Measurements from ENCODE around the gene DGKD.
"Not testable (repeated sequence)": the region's sequence is repeated elsewhere in the genome, so short reads cannot be mapped to it uniquely, and the experiment has no call there.

Gene DGKD

GRCh38 chr2:233387667-233388528 lies 33.6 kb downstream of the DGKD start:
- no peak for DNase-seq

DNA sequence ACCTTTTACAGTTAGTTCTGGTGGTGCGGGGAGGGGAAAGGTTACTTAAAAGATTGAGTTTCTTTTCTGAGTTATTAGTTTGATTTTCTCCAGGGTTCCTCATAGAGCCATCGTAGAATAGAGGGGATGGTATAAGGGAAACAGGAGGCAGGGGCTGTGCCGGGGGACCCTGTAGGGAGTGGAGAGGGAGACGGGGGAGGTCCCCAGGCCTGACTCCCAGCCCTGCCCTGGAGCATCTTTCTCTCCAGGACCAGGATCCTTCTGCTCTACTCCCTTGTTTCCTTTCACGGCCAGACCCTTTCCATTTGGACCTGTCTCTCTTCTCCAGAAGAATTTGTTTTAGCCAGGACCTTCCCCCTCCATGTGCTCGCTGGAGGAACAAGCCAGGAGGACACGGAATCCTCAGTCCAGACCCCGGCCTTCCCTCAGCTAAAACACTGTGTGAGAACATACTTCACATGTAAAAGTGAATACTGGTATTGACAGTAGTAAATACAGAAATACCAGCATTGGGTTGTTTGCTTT lies 35.4 kb downstream of the DGKD start:
- DNase-seq, result no peak

GRCh38 chr2:233395687-233396086 lies 41.4 kb downstream of the DGKD start:
- DNase-seq, result no peak

DNA sequence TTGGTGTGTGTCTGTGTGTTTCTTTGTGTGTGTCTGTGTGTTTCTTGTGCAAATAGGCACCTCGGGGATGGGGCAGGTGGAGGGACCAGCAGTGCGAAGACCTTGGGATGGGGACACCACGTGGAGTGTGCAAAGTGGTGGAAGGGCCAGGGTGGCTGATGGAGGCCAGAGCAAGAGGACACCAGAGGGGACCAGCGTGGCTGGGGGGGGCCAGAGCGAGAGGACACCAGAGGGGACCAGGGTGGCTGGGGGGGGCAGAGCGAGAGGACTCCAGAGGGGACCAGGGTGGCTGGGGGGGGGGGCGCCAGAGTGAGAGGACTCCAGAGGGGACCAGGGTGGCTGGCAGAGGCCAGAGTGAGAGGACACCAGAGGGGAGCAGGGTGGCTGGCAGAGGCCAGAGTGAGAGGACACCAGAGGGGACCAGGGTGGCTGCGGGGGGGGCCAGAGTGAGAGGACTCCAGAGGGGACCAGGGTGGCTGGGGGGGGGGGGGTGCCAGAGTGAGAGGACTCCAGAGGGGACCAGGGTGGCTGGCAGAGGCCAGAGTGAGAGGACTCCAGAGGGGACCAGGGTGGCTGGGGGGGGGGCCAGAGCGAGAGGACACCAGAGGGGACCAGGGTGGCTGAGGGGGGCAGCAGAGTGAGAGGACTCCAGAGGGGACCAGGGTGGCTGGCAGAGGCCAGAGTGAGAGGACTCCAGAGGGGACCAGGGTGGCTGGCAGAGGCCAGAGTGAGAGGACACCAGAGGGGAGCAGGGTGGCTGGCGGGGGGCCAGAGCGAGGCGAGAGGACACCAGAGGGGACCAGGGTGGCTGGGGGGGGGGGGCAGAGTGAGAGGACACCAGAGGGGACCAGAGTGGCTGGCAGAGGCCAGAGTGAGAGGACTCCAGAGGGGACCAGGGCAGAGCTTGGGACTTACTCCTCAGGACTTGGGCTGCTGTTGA lies 42.7 kb downstream of the DGKD start:
- DNase-seq, result not testable (repeated sequence)

DNA sequence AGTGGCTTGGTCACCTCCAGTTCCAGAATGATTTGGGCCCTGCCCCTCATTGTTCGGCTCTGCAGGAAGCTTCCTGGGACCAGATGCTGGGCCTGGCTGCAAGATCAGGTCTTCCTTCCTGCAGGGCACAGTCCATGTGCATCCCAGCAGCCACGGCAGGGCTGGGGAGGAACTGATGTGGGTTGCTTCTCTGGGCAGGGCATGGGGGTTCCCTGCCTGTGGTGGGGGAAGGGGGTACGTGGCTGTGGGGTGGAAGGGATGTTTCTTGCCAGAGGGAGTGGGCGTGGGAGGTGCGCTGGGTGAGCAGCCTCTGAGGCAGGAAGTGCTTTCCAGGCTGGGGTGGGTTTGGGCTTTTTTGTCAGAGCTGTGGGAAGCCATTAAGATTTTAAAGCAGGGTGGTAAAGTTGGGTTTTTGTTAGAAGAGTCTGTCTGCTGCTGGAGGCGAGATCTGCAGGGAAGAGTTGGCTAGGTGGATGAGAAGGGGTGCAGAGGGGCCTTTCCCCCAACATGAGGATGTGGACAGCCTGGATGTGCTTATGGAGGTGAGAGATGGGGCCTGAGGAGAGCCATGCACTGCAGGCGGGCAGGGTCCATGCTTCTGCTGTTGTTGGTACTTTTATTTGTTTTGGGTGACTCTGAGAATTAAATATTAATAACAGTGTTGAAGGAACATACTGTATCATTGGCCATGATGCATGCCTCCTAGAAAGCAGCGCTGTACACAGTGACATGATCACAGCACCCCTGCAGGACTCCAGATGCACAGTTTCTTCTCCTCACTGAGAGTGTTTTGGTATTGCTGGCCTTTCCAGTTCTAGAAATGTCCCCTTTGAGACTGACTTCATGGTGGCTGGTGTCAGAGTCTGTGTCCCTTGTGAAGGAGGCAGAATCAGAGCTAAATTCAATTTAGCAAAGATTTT lies 45.3 kb downstream of the DGKD start:
- no peak for DNase-seq

GRCh38 chr2:233400341-233400740 lies 46.0 kb downstream of the DGKD start:
- no peak for DNase-seq

DNA sequence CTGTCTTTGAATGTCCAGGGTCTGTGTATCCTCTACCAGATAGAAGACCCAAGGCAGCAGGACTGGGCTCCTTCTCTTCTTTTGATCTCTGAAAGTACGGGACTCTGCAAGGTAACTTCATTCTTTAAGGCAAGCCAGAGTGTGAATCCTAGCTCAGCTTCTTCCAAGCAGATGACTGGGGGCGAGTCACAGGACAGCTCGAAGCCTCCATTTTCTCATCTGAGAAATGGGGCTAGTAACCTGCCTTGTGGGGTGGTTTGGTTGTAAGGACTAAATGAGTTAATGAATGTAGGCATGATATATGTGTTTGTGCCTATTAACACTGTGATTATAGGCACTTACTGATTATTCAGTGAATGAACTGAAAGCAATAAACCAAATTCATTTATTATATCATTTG lies 46.7 kb downstream of the DGKD start:
- DNase-seq, result no peak

GRCh38 chr2:233402346-233402745 lies 48.1 kb downstream of the DGKD start:
- no peak for DNase-seq

DNA sequence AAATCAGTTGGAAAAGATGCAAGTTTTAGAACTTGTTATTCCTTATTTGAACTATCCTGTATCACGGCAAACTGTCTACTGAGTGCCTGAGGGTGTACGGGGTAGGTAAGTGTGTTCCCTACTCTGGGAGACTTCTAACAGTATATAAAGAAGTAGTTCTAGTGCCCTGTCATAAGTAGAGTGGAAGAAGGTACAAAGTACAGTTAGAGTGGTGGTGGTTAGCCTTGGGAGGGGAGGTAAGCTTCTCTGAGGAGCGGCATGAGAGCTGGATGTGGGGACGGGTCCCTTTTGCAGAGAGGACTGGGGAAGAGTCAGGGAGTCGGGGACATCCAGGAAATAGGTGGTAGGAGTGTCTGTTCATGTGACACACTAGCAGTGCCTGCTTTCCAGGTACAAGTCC lies 48.5 kb downstream of the DGKD start:
- no peak for DNase-seq

DNA sequence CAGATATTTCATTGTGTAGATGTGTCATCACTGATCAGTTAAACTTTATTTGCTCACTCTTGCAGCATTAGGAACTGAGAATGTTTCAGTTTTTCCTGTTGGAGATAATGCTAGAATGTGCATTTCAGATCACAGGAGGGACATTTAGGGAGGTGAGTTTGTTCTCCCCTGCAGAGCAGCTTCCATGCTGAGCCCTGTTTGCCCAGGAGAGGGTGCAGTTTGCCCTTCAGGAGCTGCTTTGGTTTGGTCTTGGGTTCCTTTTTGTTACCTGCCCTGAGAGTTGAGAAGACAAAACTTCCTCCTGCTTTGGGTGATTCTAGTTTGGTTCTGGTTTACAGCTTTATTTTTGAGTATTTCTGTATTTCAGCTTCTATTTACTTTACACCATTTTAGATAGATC lies 49.9 kb downstream of the DGKD start:
- peak; percentile 55 for DNase-seq

DNA sequence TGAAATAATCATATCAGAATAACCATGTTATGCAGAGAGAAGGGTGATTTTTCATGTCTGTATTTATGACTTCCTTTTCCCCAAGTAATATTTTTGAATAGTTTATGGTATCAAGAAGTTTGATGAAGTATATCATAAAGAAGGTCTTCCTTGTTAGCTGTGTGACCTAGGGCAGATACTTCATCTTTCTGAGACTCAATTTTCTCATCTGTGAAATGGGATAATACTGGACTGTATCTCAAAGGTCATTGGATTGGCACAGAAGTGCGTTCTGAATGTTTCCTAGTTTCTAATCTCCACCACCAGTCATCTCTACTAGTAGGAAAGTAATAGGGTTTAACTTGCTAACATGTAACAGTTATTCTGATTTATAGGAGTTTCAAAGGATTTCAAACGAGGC lies 52.6 kb downstream of the DGKD start:
- no peak for DNase-seq

- DNase-seq, result no peak
These were observed 53.5 kb downstream of the DGKD start for GRCh38 chr2:233407771-233408181.

DNA sequence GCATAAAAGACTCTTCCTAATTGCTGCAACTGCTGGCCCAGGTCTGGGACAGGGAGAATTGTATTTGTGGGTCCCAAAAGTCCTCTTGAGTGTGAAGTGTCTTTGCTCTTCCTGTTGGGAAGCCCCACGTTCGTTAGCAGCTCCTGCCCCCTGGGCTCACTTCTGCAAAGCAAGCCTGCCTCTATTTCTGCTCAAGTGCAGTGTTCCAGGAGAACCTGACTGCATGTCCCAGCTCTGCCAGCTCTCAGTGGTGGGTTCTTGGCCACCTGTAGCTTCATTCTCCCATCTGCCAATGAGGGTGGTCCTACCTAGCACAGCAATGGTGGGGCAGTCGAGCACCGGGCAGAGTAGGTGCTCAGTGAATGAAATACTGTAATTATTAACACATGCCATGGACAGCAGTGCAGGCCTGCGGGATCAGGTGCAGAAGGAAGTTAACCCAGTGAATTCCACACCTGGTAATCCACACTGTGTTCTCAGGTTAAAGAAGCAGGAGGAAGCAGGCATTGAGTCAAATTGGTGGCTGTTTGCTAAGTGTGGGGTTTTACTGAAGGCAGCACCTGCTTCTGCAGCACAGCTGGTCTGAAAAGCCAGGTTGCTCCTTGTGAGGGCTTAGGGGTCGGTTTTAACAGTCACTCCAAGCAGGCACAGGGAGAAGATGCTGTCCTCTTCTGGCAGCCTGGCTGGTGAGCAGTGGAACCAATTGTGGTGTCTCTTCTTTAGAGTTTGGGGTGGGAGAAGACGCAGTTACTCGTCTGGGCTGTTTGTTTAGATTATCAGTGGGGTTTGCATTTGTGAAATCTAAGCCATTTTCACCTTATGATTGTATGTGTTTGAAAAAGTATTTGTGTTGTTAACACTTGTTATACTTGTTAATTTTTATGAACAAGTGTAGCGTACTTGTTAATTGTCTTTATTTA lies 54.3 kb downstream of the DGKD start:
- DNase-seq, result no peak

GRCh38 chr2:233409286-233409991 lies 55.1 kb downstream of the DGKD start:
- DNase-seq, result no peak

DNA sequence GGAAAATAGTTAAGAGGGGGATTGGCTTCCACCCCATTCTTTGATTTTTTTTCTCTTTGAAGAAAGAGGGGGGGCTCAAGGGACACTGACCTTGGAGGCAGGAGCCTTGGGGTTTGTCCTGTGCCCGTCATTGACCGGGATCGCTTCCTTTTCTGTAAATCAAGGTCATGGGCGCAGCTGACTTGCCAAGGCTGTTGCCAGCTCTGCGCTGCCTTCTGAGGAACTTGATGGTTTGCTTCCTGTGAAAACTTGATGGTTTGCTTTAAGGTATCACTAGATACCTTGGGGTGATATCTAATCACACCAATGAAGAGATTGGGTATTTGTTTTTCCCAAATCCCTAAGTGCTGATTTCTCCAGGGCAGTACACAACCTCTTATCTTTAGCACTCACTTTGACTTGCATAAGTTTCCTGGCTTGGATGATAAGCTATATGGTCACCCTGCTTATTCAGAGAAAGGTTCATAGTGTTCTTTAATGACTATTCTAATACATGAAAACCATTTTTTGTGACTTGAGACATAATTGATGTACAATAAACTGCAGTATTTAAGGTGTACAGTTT lies 56.0 kb downstream of the DGKD start:
- DNase-seq, result no peak

DNA sequence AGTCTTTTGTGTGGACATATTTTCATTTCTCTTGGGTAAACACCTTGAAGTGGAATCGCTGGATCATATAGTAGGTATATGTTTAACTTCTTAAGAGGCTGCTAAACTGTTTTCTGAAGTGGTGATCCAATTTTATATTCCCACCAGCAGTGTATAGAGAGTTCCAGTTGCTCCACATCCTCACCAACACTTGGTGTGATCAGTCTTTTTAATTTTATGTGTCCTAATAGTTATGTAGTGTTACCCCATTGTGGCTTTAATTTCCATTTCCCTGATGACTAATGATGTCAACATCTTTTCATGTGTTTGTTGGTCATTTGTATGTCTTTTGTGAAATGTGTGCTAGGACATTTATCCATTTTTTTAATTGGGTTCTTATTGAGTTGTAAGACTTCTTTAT lies 56.9 kb downstream of the DGKD start:
- DNase-seq, result no peak

DNA sequence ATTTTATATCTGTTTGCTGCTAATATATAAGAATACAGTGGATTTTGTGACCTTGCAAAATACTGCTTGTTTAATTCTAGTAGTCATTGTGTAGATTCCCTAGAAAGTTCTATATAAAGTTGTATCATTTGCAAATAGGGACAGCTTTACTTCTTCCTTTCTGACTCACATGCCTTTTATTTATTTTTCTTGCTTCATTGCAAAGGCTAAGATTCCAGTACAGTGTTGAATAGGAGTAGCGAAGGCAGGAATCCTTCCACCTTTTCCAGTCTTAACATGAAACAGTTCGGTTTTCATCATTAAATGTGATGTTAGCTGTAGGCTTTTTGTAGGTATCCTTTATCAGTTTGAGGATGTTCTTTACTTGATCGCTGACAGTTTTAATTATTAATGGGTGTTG lies 58.1 kb downstream of the DGKD start:
- DNase-seq, result no peak

DNA sequence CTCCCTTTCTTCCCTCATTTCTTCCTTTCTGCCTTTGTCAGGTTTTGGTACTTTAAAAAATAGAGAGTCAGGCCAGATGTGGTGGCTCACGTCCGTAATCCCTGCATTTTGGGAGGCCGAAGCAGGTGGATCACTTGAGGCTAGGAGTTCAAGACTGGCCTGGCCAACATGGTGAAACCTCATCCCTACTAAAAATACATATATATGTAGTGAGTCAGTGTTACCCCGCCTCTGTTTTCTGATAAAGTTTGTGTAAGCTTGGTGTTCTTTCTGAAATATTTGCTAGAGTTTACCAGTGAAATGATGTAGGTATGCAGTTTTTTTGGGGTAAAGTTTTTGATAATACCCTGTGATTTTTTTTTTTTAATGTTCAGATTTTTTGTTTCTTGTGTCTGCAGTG lies 58.8 kb downstream of the DGKD start:
- DNase-seq, result no peak

- peak; percentile 28 for DNase-seq
These were observed 59.4 kb downstream of the DGKD start for GRCh38 chr2:233413559-233414272.

DNA sequence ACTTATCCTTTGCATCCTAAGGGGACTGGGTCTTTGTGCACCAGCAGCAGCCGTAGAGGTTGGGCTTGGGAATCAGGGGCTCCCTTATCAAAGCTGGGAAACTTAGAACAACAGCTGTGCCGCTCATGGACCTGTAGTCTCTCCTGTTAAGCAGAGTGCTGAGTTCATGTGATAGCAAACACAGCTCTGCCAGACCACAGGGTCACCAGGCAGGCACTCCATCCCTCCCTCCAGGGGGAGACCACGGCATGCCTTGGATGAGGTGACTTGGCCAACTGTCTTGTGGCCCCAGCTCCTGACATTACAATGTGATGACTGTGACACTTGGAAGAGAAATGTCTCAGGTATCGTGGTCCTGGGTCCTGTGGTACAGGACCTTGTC lies 60.0 kb downstream of the DGKD start:
- no peak for DNase-seq
